Skeletal muscle tissue (tissue), 4 donors: ENCODE results near the gene GPR68. TPM values are rescaled to one million over a fixed set of nuclear protein-coding genes. Genes with fewer than 3 reads are reported as not detected.
"Not testable (repeated sequence)": the region's sequence is repeated elsewhere in the genome, so short reads cannot be mapped to it uniquely, and the experiment has no call there.

Experiments used
- H3K27ac ChIP-seq: one replicate; pipeline ENCODE4 v1.7.0; 2013; ENCODE audit warnings: mild to moderate bottlenecking, low read depth, low read length, inconsistent platforms
- H3K27me3 ChIP-seq, 3 donors: one replicate each; pipeline ENCODE4 v1.7.0; 2013; ENCODE audit warnings: low read length in 3 of 3; ENCODE audit not compliant: control insufficient read depth in 3 of 3, insufficient read depth in 3 of 3
- H3K36me3 ChIP-seq, 3 donors: one replicate each; pipeline ENCODE4 v1.7.0; 2013; ENCODE audit warnings: low read length in 3 of 3; ENCODE audit not compliant: control insufficient read depth in 3 of 3, insufficient read depth in 3 of 3
- H3K4me1 ChIP-seq, 3 donors: one replicate each; pipeline ENCODE4 v1.7.0; 2013; ENCODE audit warnings: low read length in 3 of 3, mild to moderate bottlenecking in 3 of 3; ENCODE audit not compliant: control insufficient read depth in 3 of 3, insufficient read depth in 3 of 3
- H3K4me3 ChIP-seq, 3 donors: one replicate each; pipeline ENCODE4 v1.7.0; 2013; ENCODE audit warnings: low read length in 3 of 3
- H3K9ac ChIP-seq, 3 donors: one replicate each; pipeline ENCODE4 v1.7.0; 2013; ENCODE audit warnings: low read length in 3 of 3, mild to moderate bottlenecking in 3 of 3, moderate library complexity in 2 of 3, low read depth in 1 of 3
- H3K9me3 ChIP-seq, 3 donors: one replicate each; pipeline ENCODE4 v1.7.0; 2013; ENCODE audit warnings: low read length in 3 of 3; ENCODE audit not compliant: control insufficient read depth in 3 of 3
- total RNA-seq: library from RNA; depleted of rRNA; stranded (reverse); fragments of >200 nt; gene quantifications from one replicate; pipeline ENCODE4 v1.2.3, GENCODE V29; 2014
- donor health status: Osteomylitis.

GPR68 gene
- total RNA-seq, 1 donor from 2014 or later = 0.52 TPM

GRCh38 chr14:91187271-91187670 lies 57.2 kb downstream of the GPR68 start:
- no peaks in the 10 kb centered on the region for H3K4me1 ChIP-seq
- no peak overlapping the region for H3K4me3 ChIP-seq
- no peak overlapping the region for H3K27ac ChIP-seq
- peaks cover 62 to 75% (median 71%) of the 10 kb centered on the region in 3 donors for H3K36me3 ChIP-seq
- no peaks in the 10 kb centered on the region for H3K27me3 ChIP-seq
- H3K9me3 ChIP-seq = no peaks in the 10 kb centered on the region
- H3K9ac ChIP-seq = no peak overlapping the region

GRCh38 chr14:91186515-91187066 lies 57.9 kb downstream of the GPR68 start:
- no peaks in the 10 kb centered on the region for H3K9me3 ChIP-seq
- no peaks in the 10 kb centered on the region for H3K4me1 ChIP-seq
- no peak overlapping the region for H3K9ac ChIP-seq
- H3K36me3 ChIP-seq = peaks cover 58 to 74% (median 69%) of the 10 kb centered on the region in 3 donors
- no peak overlapping the region for H3K27ac ChIP-seq
- no peaks in the 10 kb centered on the region for H3K27me3 ChIP-seq
- no peak overlapping the region for H3K4me3 ChIP-seq

GRCh38 chr14:91185721-91186120 lies 58.8 kb downstream of the GPR68 start:
- Histone ChIP-seq H3K9me3 (no peaks in the 10 kb centered on the region), H3K27me3 (no peaks in the 10 kb centered on the region), H3K4me1 (no peaks in the 10 kb centered on the region), H3K4me3 (no peak overlapping the region), H3K36me3 (peaks cover 52 to 72% (median 68%) of the 10 kb centered on the region in 3 donors), H3K27ac (no peak overlapping the region), H3K9ac (no peak overlapping the region)

GRCh38 chr14:91184559-91184958 lies 59.9 kb downstream of the GPR68 start:
- H3K9me3 ChIP-seq = no peaks in the 10 kb centered on the region
- no peak overlapping the region for H3K9ac ChIP-seq
- H3K27ac ChIP-seq = no peak overlapping the region
- peaks cover 44 to 65% (median 59%) of the 10 kb centered on the region in 3 donors for H3K36me3 ChIP-seq
- H3K4me1 ChIP-seq = no peaks in the 10 kb centered on the region
- no peak overlapping the region for H3K4me3 ChIP-seq
- no peaks in the 10 kb centered on the region for H3K27me3 ChIP-seq

GRCh38 chr14:91182753-91183152 lies 61.8 kb downstream of the GPR68 start:
- H3K36me3 ChIP-seq = peaks cover 30 to 60% (median 58%) of the 10 kb centered on the region in 3 donors
- not testable (repeated sequence) for H3K4me3 ChIP-seq, H3K9ac ChIP-seq, H3K27me3 ChIP-seq, H3K9me3 ChIP-seq, H3K27ac ChIP-seq, H3K4me1 ChIP-seq

Other genes with a start within 250 kb of the GPR68 start
- 3.1 TPM for gene RPS6KA5, start 184.1 kb downstream of the GPR68 start, total RNA-seq
- gene DGLUCY, start 130.6 kb downstream of the GPR68 start, total RNA-seq = 49.6 TPM
- gene CCDC88C, start 173.1 kb upstream of the GPR68 start, total RNA-seq = 9.4 TPM